GM18520 (cell line): ENCODE data around the gene HNRNPLL.

Experiments used
- ATAC-seq: cut with Tn5 transposase; IDR thresholded peaks from one replicate; pipeline ENCODE4 v1.9.1; 2021; ENCODE audit not compliant: unreplicated experiment

HNRNPLL gene

GRCh38 chr2:38533757-38534545 lies 68.8 kb downstream of the HNRNPLL start:
- ATAC-seq: no peak

- ATAC-seq: peak; percentile 98
Observed at GRCh38 chr2:38533180-38533579, 69.5 kb downstream of the HNRNPLL start.

- no peak for ATAC-seq
Observed at GRCh38 chr2:38532366-38532765, 70.4 kb downstream of the HNRNPLL start.

DNA sequence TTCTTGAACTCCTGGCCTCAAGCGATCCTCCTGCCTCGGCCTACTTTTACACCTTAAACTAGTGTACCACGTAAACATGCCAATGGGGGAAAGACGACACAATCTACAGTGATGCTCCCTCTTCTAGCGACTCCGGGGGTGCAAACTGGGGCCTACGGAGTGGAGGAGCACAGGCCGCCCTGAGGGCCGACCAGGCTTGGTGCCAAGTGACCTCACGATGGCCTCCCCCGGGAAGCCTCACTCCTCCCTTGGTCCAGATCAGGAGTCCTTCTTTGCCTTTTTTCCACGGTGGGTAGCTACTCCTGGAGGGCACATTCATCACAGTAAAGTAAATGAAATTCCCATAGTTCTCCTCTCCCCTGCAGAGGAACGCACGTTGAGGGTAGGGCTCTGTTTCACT lies 73.5 kb downstream of the HNRNPLL start:
- no peak for ATAC-seq

DNA sequence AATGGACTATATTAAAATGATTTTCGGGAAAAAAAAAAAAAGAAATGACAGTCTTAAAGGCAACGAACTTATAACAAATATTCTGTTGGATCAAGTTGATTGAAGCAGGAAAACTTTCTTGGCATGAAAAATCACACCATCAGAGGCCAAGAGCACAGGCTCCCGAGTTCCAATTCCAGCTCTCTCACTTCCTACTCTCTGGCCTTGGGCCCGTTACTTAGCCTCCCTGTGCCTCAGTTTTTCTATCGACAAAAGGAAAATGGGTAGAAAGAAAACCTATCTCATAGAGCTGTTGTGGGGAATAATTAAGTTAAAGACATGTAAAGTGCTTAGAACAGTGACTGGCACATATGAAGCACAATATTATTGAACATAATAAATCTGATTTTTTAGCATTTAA lies 74.2 kb downstream of the HNRNPLL start:
- no peak for ATAC-seq

GRCh38 chr2:38528008-38528442 lies 74.7 kb downstream of the HNRNPLL start:
- no peak for ATAC-seq

DNA sequence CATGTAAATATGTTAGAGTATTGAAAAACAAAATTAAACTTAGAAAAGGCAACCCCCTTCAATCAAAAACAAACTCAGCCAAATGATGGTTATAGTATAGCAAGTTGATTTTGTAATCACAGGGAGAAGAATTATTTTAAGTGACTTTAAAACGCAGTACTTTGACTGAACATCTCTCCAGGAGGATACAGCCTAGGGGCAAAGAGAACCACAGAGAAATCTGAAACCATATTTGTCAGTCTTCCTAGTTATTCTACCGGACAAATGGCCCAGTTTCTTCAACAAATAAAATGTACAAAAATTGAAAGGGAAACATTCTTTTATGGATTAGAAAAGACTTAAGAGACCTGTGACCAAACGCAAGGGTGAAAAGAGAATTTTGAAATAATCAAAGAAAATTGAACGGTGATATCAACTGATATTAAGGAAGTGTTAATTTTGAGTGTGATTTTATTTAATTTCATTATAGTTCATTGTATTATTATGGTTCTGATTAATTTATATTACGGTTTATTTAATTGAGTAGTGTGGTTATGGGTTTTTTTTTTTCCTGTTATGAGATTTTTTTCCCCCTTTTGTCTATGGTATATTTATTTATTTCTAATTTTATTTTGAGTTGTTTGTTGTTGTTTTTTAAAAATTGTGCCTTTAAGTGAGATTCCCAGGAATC lies 75.3 kb downstream of the HNRNPLL start:
- no peak for ATAC-seq

DNA sequence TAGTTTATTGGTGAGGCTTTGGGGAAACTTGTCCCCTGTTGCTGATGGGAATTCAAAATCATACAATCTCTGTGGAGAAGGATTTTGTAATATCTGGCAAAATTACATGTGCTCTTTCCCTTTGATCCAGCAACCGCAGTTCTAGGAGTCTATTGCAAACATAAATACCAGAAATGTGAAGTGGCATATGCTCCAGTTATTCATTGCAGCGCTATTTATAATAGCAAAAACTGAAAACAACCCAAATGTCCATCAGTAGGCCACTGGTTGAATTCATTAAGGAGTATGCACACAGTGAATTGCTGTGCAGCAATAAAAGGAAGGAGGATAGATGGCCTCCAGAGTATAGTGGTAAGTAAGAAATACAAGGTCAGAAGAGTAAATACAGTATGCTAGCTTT lies 76.5 kb downstream of the HNRNPLL start:
- no peak for ATAC-seq

DNA sequence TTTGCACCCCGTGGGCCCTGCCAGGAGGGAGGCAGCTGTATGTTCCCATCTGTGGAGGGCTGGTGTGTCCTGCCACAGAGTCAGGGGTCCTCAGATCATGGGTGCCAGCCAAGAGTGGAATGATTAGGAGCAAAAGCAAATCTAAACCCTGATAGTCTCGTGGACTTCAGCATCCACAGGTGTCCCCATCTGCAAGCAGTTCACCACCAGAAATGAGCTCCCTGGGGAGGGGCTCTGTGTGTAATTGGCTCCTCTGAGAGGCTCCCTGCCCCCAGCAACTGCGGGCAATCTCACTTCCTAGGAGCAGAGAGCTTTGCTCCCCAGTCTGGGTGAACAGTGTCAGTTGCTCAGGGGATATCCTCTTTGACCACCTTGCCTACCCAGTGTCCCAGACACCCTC lies 78.1 kb downstream of the HNRNPLL start:
- ATAC-seq: no peak

DNA sequence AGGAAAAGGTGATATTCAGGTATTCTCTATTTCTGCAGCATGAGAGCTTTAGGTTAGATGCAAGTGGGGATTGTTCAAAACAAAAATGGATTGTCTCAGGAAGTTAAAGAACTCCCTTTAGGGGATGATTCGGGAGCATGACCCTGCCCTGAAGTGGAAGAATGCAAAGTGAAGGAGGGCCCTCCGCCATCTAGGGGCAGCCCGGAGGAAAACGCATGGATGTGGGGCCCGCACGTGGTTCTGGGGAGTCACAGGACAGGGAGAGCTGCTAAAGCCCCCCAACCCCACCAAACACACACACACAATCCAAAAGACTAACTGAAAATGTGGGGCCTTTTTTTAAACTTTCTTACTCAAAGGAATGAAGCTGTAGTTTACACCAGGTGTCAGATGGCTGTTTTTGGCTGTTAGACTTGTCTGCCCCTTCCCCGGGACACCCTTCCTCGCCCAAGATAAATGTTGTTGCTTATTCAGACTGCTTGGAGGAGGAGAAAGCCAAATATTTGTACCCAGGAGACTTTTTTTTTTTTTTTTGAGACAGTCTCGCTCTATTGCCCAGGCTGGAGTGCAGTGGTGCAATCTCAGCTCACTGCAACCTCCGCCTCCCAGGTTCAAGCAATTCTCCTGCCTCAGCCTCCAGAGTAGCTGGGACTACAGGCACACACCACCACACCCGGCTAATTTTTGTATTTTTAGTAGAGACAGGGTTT lies 78.8 kb downstream of the HNRNPLL start:
- no peak for ATAC-seq

GRCh38 chr2:38522754-38523349 lies 79.9 kb downstream of the HNRNPLL start:
- no peak for ATAC-seq

- no peak for ATAC-seq
Observed at GRCh38 chr2:38521835-38522234, 80.9 kb downstream of the HNRNPLL start.

DNA sequence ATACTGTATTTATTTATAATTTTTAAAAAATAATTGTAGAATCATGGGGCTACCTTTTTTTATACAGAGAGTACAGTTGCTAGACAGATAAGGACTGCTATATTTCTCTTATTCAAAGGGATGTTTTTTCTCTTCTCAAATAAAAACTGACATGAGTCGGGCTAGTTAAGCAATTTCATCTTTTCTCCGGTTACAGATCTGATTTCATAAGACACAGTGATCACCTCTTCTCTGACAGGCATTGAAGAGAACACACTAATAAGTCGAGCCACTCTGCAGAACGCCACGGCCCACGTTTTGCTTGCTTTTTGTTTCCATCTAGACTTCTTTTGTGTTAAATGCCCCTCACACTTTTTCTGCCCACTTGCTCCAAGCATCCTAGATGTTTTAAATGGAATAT lies 85.4 kb downstream of the HNRNPLL start:
- ATAC-seq: no peak

- no peak for ATAC-seq
Observed at GRCh38 chr2:38516526-38516925, 86.2 kb downstream of the HNRNPLL start.

- no peak for ATAC-seq
Observed at GRCh38 chr2:38516122-38516521, 86.6 kb downstream of the HNRNPLL start.

- ATAC-seq: no peak
Observed at GRCh38 chr2:38515155-38516074, 87.3 kb downstream of the HNRNPLL start.

- no peak for ATAC-seq
Observed at GRCh38 chr2:38514603-38515154, 88.0 kb downstream of the HNRNPLL start.

GRCh38 chr2:38512211-38512610 lies 90.5 kb downstream of the HNRNPLL start:
- ATAC-seq: no peak
